HCT116 (cell line): ENCODE results near the gene TRAF2. TPM values are rescaled to one million over a fixed set of nuclear protein-coding genes. Genes with fewer than 3 reads are reported as not detected.
A peak's percentile ranks its signal among the peaks of the same experiment; 100 is the strongest.

Experiments
- ATAC-seq: fragments of 200-7000 bp; cut with Tn5 transposase; 2 replicates; pipeline ENCODE4 v1.9.1; 2020; ENCODE audit warnings: mild to moderate bottlenecking, moderate library complexity
- BruUV-seq: library from RNA; stranded (reverse); fragments of 400-500 nt; replicated peaks from 2 replicates; lab custom pipeline; 2021; lab: Mats Ljungman, UMichigan
- CTCF ChIA-PET: fragments of 300-600 bp; sonication (Branson Sonifier 250); formaldehyde crosslinking; loops from one replicate; lab custom pipeline; 2021; ENCODE audit warnings: antibody characterized with exemption; lab: Charles Lee
- POLR2A ChIA-PET: fragments of 300-600, 350-600 bp; sonication (Branson Sonifier 250); formaldehyde crosslinking; loops from one replicate; lab custom pipeline; 2021; ENCODE audit warnings: antibody characterized with exemption; lab: Charles Lee
- RAD21 ChIA-PET, 2 experiments: fragments of 300-600 bp; sonication (Branson Sonifier 250); formaldehyde crosslinking; loops; one replicate each; lab custom pipeline; 2023; ENCODE audit warnings: low total read pairs in 2 of 2; ENCODE audit not compliant: uncharacterized antibody in 2 of 2, unreplicated experiment in 2 of 2, low non-redundant PET in 1 of 2; lab: Charles Lee
- DNase-seq: peaks from one replicate; pipeline ENCODE4 v3.0.0-alpha.2; 2010; ENCODE audit warnings: low read depth, low spot score
- H2AFZ ChIP-seq: fragments of 200-600 bp; shearing (Covaris generic), sonication (generic); 2 replicates; pipeline ENCODE4 v1.6.1; 2017; ENCODE audit warnings: low read depth, mixed run types, mixed read lengths, antibody characterized with exemption, low read length; ENCODE audit not compliant: poor library complexity, severe bottlenecking
- H3K27ac ChIP-seq: 2 replicates; pipeline ENCODE4 v1.5.1; 2012; ENCODE audit warnings: low read depth, low read length
- H3K27me3 ChIP-seq: fragments of 200-600 bp; sonication (generic); 2 replicates; pipeline ENCODE4 v1.6.1; 2016; ENCODE audit warnings: mixed run types, low read length, mixed read lengths; ENCODE audit not compliant: insufficient read depth
- H3K36me3 ChIP-seq, 2 experiments: fragments of 200-500 bp in 1 of 2; fragments of 200-600 bp in 1 of 2; sonication (Bioruptor generic) in 1 of 2; sonication (generic) in 1 of 2; 2 replicates each; pipeline versions ENCODE4 v1.5.1 to v1.6.1; 2014 to 2016; ENCODE audit warnings: low read length in 2 of 2, inconsistent platforms in 1 of 2, mixed read lengths in 1 of 2, mixed run types in 1 of 2; ENCODE audit not compliant: insufficient read depth in 2 of 2, control insufficient read depth in 1 of 2
- H3K4me1 ChIP-seq, 2 experiments: fragments of 200-600 bp in 1 of 2; sonication (generic) in 1 of 2; 2 replicates each; pipeline versions ENCODE4 v1.5.1 to v1.6.1; 2012 to 2017; ENCODE audit warnings: low read length in 2 of 2, inconsistent platforms in 1 of 2, mild to moderate bottlenecking in 1 of 2, mixed read lengths in 1 of 2, mixed run types in 1 of 2, moderate library complexity in 1 of 2; ENCODE audit not compliant: insufficient read depth in 2 of 2, control insufficient read depth in 1 of 2
- H3K4me2 ChIP-seq: fragments of 200-600 bp; sonication (generic); 2 replicates; pipeline ENCODE4 v1.6.1; 2017; ENCODE audit warnings: mixed run types, low read length, mixed read lengths
- H3K4me3 ChIP-seq, 2 experiments: fragments of 200-600 bp in 1 of 2; sonication (generic) in 1 of 2; replicated peaks in 1 of 2; 2 replicates each; pipeline ENCODE4 v1.5.1; 2011 to 2016; ENCODE audit warnings: low read length in 2 of 2, control low read depth in 1 of 2, low read depth in 1 of 2, mild to moderate bottlenecking in 1 of 2, mixed read lengths in 1 of 2, mixed run types in 1 of 2
- H3K79me2 ChIP-seq: fragments of 200-600 bp; sonication (generic); 2 replicates; pipeline ENCODE4 v1.6.1; 2017; ENCODE audit warnings: mild to moderate bottlenecking, mixed run types, low read length, moderate library complexity, mixed read lengths; ENCODE audit not compliant: insufficient read depth
- H3K9ac ChIP-seq: fragments of 200-600 bp; sonication (generic); 2 replicates; pipeline ENCODE4 v1.6.1; 2016; ENCODE audit warnings: low read length, mixed read lengths
- H3K9me2 ChIP-seq: fragments of 200-600 bp; sonication (generic), shearing (Covaris generic); 2 replicates; pipeline ENCODE4 v1.6.1; 2017; ENCODE audit warnings: mixed run types, mild to moderate bottlenecking, moderate library complexity; ENCODE audit not compliant: insufficient read depth
- H3K9me3 ChIP-seq, 2 experiments: fragments of 200-500 bp in 1 of 2; fragments of 200-600 bp in 1 of 2; sonication (Bioruptor generic) in 1 of 2; sonication (generic) in 1 of 2; 2 replicates each; pipeline ENCODE4 v1.6.1; 2014 to 2017; ENCODE audit warnings: low read length in 2 of 2, mixed read lengths in 2 of 2, inconsistent platforms in 1 of 2, low read depth in 1 of 2, mild to moderate bottlenecking in 1 of 2, mixed run types in 1 of 2, moderate library complexity in 1 of 2; ENCODE audit not compliant: control insufficient read depth in 1 of 2, insufficient read depth in 1 of 2
- H4K20me1 ChIP-seq: fragments of 200-600 bp; sonication (generic), shearing (Covaris generic); 2 replicates; pipeline ENCODE4 v1.6.1; 2017; ENCODE audit warnings: mixed run types, mild to moderate bottlenecking, moderate library complexity; ENCODE audit not compliant: insufficient read depth
- CBX3 ChIP-seq: IDR thresholded peaks from 2 replicates; pipeline ENCODE4 v1.6.1; 2012; ENCODE audit warnings: low read depth
- POLR2A ChIP-seq: IDR thresholded peaks from 2 replicates; pipeline ENCODE4 v1.7.0; 2011; ENCODE audit warnings: borderline replicate concordance; ENCODE audit not compliant: insufficient read depth, insufficient read length; ENCODE audit errors: extremely low read depth
- intact Hi-C: fragments of 100-400 bp; cut with micrococcal nuclease; formaldehyde crosslinking; loops from 2 replicates; pipeline ENCODE4 v1.10.0; 2022
- total RNA-seq: library from RNA; stranded (reverse); gene quantifications from one replicate; pipeline ENCODE4 v1.2.1, GENCODE V29; 2021; ENCODE audit not compliant: unreplicated experiment
- TF ChIP-seq, protein P1 (sequence below), 3 experiments: fragments of 200-600 bp in 1 of 3; sonication (generic) in 1 of 3; IDR thresholded peaks in 2 of 3; conservative IDR thresholded peaks in 1 of 3; 2 replicates each; pipeline ENCODE4 v1.5.1; 2012 to 2017; ENCODE audit warnings: low read depth in 2 of 3, low read length in 2 of 3, antibody characterized with exemption in 1 of 3, borderline replicate concordance in 1 of 3, control low read depth in 1 of 3, mild to moderate bottlenecking in 1 of 3, mixed read lengths in 1 of 3, mixed run types in 1 of 3, moderate library complexity in 1 of 3; ENCODE audit not compliant: insufficient read depth in 1 of 3

The TRAF2 gene
- total RNA-seq, 1 experiment from 2014 or later: 28.4 TPM

DNA sequence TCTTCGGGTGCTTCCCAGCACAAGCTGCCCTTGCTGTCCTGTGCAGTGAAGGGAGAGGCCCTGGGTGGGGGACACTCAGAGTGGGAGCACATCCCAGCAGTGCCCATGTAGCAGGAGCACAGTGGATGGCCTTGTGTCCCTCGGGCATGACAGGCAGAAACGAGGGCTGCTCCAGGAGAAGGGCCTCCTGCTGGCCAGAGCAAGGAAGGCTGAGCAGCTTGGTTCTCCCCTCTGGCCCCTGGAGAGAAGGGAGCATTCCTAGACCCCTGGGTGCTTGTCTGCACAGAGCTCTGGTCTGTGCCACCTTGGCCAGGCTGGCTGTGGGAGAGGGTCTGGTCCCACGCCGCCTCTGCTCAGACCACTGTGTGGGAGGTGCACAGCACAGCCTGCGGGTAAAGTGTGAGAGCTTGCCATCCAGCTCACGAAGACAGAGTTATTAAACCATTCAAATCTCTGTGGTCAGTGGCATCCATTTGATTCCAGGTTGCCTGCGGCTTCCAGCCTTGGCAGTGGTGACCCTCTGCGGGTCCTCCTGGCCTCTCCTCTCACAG lies 39.9 kb downstream of the TRAF2 start:
- CTCF ChIA-PET: no interaction called here
- no peaks in the 10 kb centered on the region for H3K4me1 ChIP-seq
- TF ChIP-seq POLR2A: no peak
- TF ChIP-seq, protein P1, sequence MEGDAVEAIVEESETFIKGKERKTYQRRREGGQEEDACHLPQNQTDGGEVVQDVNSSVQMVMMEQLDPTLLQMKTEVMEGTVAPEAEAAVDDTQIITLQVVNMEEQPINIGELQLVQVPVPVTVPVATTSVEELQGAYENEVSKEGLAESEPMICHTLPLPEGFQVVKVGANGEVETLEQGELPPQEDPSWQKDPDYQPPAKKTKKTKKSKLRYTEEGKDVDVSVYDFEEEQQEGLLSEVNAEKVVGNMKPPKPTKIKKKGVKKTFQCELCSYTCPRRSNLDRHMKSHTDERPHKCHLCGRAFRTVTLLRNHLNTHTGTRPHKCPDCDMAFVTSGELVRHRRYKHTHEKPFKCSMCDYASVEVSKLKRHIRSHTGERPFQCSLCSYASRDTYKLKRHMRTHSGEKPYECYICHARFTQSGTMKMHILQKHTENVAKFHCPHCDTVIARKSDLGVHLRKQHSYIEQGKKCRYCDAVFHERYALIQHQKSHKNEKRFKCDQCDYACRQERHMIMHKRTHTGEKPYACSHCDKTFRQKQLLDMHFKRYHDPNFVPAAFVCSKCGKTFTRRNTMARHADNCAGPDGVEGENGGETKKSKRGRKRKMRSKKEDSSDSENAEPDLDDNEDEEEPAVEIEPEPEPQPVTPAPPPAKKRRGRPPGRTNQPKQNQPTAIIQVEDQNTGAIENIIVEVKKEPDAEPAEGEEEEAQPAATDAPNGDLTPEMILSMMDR (IDR thresholded peaks at IDR 0.05 in 2 of 3, conservative IDR thresholded peaks at IDR 0.05 in 1 of 3; ENCODE audit: borderline replicate concordance in 1 of 3, insufficient read depth in 1 of 3, low read depth in 2 of 3, low read length in 2 of 3): peak in 1 of 3 experiments; percentile 14; a peak in 1 of 6 replicates
- TF ChIP-seq, all 23 proteins: peak for 1
- H3K79me2 ChIP-seq: no peaks in the 10 kb centered on the region
- intact Hi-C loops: no loop called here
- no peak overlapping the region for H3K4me2 ChIP-seq
- H3K9me2 ChIP-seq: no peaks in the 10 kb centered on the region
- BruUV-seq: no TSS peak
- no peak for DNase-seq
- H3K9me3 ChIP-seq: no peaks in the 10 kb centered on the region
- H3K27me3 ChIP-seq: no peaks in the 10 kb centered on the region
- no peak overlapping the region for H2AFZ ChIP-seq
- peaks cover 3 to 26% of the 10 kb centered on the region in 2 experiments; a peak in 2 of 4 replicates for H3K36me3 ChIP-seq
- ATAC-seq: peak; percentile 62
- H3K9ac ChIP-seq: no peak overlapping the region
- H3K4me3 ChIP-seq: no peak overlapping the region
- POLR2A ChIA-PET: interaction anchor here (0.6 kb wide), 1 partner anchor 12 kb away, joined by 3 read pairs; no protein-coding TSS in a partner anchor
- no peak overlapping the region for H3K27ac ChIP-seq
- RAD21 ChIA-PET: no interaction called here
- no peaks in the 10 kb centered on the region for H4K20me1 ChIP-seq

DNA sequence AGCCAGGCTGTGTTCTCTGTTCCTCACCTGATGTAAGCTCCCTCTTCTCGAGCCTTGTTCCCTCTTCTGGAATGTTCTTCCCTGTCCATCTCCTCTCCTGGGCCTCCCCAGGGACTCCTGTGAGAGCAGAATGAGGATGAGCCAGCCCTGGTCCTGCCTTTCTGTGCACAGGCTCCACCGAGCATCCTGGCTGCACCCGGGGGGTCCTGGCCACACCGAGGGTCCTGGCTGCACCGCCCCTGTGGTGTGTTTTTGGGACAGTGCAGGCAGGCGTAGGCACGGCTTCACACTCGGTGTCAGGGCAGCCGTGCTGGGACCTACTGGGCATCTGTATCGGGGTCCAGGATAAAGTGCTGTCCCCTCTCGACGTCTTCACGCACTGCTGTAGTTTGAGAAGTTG lies 40.4 kb downstream of the TRAF2 start:
- ChIA-PET POLR2A (interaction anchor here (0.6 kb wide), 1 partner anchor 11 kb away, joined by 3 read pairs; no protein-coding TSS in a partner anchor), CTCF (no interaction called here)
- ATAC-seq: no peak

More for the DNA sequence above, 40.4 kb downstream of the TRAF2 start:
- DNase-seq: no peak
- H3K79me2 ChIP-seq: no peaks in the 10 kb centered on the region
- H3K27me3 ChIP-seq: no peaks in the 10 kb centered on the region
- H3K9ac ChIP-seq: no peak overlapping the region
- H3K4me1 ChIP-seq: no peaks in the 10 kb centered on the region
- H3K4me3 ChIP-seq: no peak overlapping the region
- no peaks in the 10 kb centered on the region for H3K9me2 ChIP-seq
- no TSS peak for BruUV-seq
- H3K36me3 ChIP-seq: peaks cover 3 to 26% of the 10 kb centered on the region in 2 experiments; a peak in 2 of 4 replicates
- no peak for TF ChIP-seq CBX3
- H3K9me3 ChIP-seq: no peaks in the 10 kb centered on the region
- no peak overlapping the region for H2AFZ ChIP-seq
- intact Hi-C loops: no loop called here
- no peak overlapping the region for H3K27ac ChIP-seq
- RAD21 ChIA-PET: no interaction called here
- no peak overlapping the region for H3K4me2 ChIP-seq
- H4K20me1 ChIP-seq: no peaks in the 10 kb centered on the region
